ENCODE data around the gene FBXL17. TPM values are rescaled to one million over a fixed set of nuclear protein-coding genes. Genes with fewer than 3 reads are reported as not detected.
A peak's percentile ranks its signal among the peaks of the same experiment; 100 is the strongest.

The FBXL17 gene
- total and polyA plus RNA-seq, 9 of the 15 experiments (the other 6 are each of a cell fraction or from before 2014, with no cell fraction given): 0.32 to 5.4 (median 1.8) TPM

GRCh38 chr5:108212775-108213346 is 169.0 kb downstream of the FBXL17 start (continued):
- TF ChIP-seq ADNP (tag; IDR thresholded peaks at IDR 0.05): no peak
- TF ChIP-seq POLR2AphosphoS2 (IDR thresholded peaks at IDR 0.05; ENCODE audit: low read length): no peak
- no peak for TF ChIP-seq POLR2G (IDR thresholded peaks at IDR 0.05; ENCODE audit: low read depth, low read length)
- no peak for TF ChIP-seq HDAC6 (IDR thresholded peaks at IDR 0.05; ENCODE audit: low read depth, low read length)
- TF ChIP-seq PCBP2 (IDR thresholded peaks at IDR 0.05; ENCODE audit: low read depth, low read length, poor library complexity, severe bottlenecking): no peak
- TF ChIP-seq GABPB2 (CRISPR knock-in tag; conservative IDR thresholded peaks at IDR 0.05): no peak
- no peak for TF ChIP-seq TEAD4 (IDR thresholded peaks at IDR 0.05; ENCODE audit: low read length)
- no peak for TF ChIP-seq TEAD4 (CRISPR knock-in tag; IDR thresholded peaks at IDR 0.05; ENCODE audit: borderline replicate concordance)
- TF ChIP-seq RUNX1 (IDR thresholded peaks at IDR 0.05; ENCODE audit: low read depth): no peak
- TF ChIP-seq TCF3 (CRISPR knock-in tag; IDR thresholded peaks at IDR 0.05): peak; percentile 82
- TF ChIP-seq ZNF609 (CRISPR knock-in tag; IDR thresholded peaks at IDR 0.05; ENCODE audit: borderline replicate concordance): no peak
- TF ChIP-seq JUN (IDR thresholded peaks at IDR 0.05; ENCODE audit: borderline replicate concordance, low read depth, low read length): no peak
- TF ChIP-seq JUN (CRISPR knock-in tag; IDR thresholded peaks at IDR 0.05; ENCODE audit: borderline replicate concordance): no peak
- no peak for TF ChIP-seq CREB3 (tag; conservative IDR thresholded peaks at IDR 0.05; ENCODE audit: low read depth)
- TF ChIP-seq RNF219 (CRISPR knock-in tag; IDR thresholded peaks at IDR 0.05): no peak
- no peak for TF ChIP-seq NFXL1 (CRISPR knock-in tag; IDR thresholded peaks at IDR 0.05)
- TF ChIP-seq TAL1 (IDR thresholded peaks at IDR 0.05): peak; percentile 63

All from K562 (cell line).